ENCODE measurements around the gene TPRG1. TPM values are rescaled to one million over a fixed set of nuclear protein-coding genes. Genes with fewer than 3 reads are reported as not detected.

TPRG1 gene
- total RNA-seq, 2 donors from 2014 or later, result 24.4 to 25.3 TPM

DNA sequence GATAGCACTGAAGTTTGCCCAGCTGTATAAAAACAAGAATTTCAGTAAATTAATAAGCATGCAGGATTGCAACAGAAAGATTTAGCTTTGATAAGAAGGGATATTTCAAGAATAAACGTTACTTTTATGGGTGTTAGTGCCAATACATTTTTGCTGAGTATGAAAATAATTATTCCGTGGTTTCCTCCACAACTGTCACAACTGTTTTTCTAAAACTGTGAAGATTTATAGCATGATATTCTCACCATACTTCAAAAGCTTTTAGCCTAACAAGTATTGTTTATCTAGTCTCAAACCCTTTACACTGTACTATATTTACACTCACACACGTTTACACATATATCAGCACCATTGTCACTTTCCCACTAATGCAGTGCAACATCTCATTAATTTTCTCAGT lies 200.5 kb downstream of the TPRG1 start:
- peaks cover 0 to under 1% of the 10 kb centered on the region in 2 donors for H3K9me3 Mint-ChIP-seq
- no peaks in the 10 kb centered on the region for H3K27me3 Mint-ChIP-seq (ENCODE audit: low read depth)
- DNase-seq (no peak), ATAC-seq (replicated peaks in 1 of 2) (no peak)
- no peak overlapping the region for H3K4me3 Mint-ChIP-seq
- peaks cover 0 to under 1% of the 10 kb centered on the region in 2 donors for H3K36me3 Mint-ChIP-seq (ENCODE audit: insufficient read depth in 2 of 2)
- peaks cover 11% of the 10 kb centered on the region for H3K4me1 Mint-ChIP-seq (ENCODE audit: low read depth)
- H3K27ac Mint-ChIP-seq, result no peak overlapping the region

Measured in activated T-cell treated with anti-CD3 and anti-CD28 coated beads, Interleukin-2, amount 50 U/mL, for 72 hours (primary cell).